Endodermal cell (in vitro differentiated cells): ENCODE data around the gene HS6ST3. TPM values are rescaled to one million over a fixed set of nuclear protein-coding genes. Genes with fewer than 3 reads are reported as not detected.

ENCODE experiments used
- DNase-seq: peaks from one replicate; pipeline ENCODE4 v3.0.0-alpha.2; 2017
- H3K27ac ChIP-seq: 2 replicates; pipeline ENCODE4 v1.5.1; 2013; ENCODE audit warnings: mild to moderate bottlenecking, low read depth, low read length, moderate library complexity
- H3K27me3 ChIP-seq: 2 replicates; pipeline ENCODE4 v1.6.1; 2013; ENCODE audit warnings: mild to moderate bottlenecking, low read length, moderate library complexity; ENCODE audit not compliant: insufficient read depth, control insufficient read depth, poor library complexity, severe bottlenecking
- H3K36me3 ChIP-seq: 2 replicates; pipeline ENCODE4 v1.7.0; 2013; ENCODE audit warnings: mild to moderate bottlenecking, low read length, moderate library complexity; ENCODE audit not compliant: control insufficient read depth, insufficient read depth
- H3K4me1 ChIP-seq: one replicate; pipeline ENCODE4 v1.7.0; 2013; ENCODE audit warnings: low read length; ENCODE audit not compliant: control insufficient read depth, insufficient read depth
- H3K4me3 ChIP-seq: 2 replicates; pipeline ENCODE4 v1.5.1; 2013; ENCODE audit warnings: mild to moderate bottlenecking, low read length, moderate library complexity
- H3K9ac ChIP-seq: 2 replicates; pipeline ENCODE4 v1.6.1; 2013; ENCODE audit warnings: mild to moderate bottlenecking, low read length, moderate library complexity; ENCODE audit not compliant: poor library complexity, severe bottlenecking; ENCODE audit errors: extremely low read depth
- H3K9me3 ChIP-seq: 2 replicates; pipeline ENCODE4 v1.6.1; 2013; ENCODE audit warnings: mild to moderate bottlenecking, low read length, moderate library complexity; ENCODE audit not compliant: control insufficient read depth
- H3K27ac Mint-ChIP-seq: 2 replicates; pipeline ENCODE4 v1.8.0; 2020; ENCODE audit warnings: mixed read lengths
- H3K27me3 Mint-ChIP-seq: 2 replicates; pipeline ENCODE4 v1.8.0; 2021; ENCODE audit warnings: mild to moderate bottlenecking, mixed read lengths; ENCODE audit not compliant: insufficient read depth
- H3K36me3 Mint-ChIP-seq: 2 replicates; pipeline ENCODE4 v1.8.0; 2020; ENCODE audit warnings: low read depth, mixed read lengths
- H3K4me1 Mint-ChIP-seq: 2 replicates; pipeline ENCODE4 v1.8.0; 2020; ENCODE audit warnings: mixed read lengths
- H3K4me3 Mint-ChIP-seq: 2 replicates; pipeline ENCODE4 v1.8.0; 2020; ENCODE audit warnings: mild to moderate bottlenecking, moderate library complexity, mixed read lengths
- H3K9me3 Mint-ChIP-seq: 2 replicates; pipeline ENCODE4 v1.8.0; 2020; ENCODE audit warnings: mild to moderate bottlenecking, mixed read lengths
- WGBS, 2 experiments: methylation state at CpG; one replicate each; pipeline versions ENCODE4 v1.1.5 to v1.1.7; 2013; ENCODE audit warnings: missing lambda C conversion rate in 2 of 2, mixed read lengths in 1 of 2; ENCODE audit not compliant: insufficient coverage in 1 of 2, insufficient read length in 1 of 2; 5-methylcytosine and 5-hydroxymethylcytosine counted together
- total RNA-seq, 2 donors: library from RNA; stranded (reverse); fragmentation: NEBNext Ultra II Directional in 1 of 2; extraction: Animal tissue kit (Norgen Biotek cat#: 25700) in 1 of 2; gene quantifications; 2 replicates in 1 of 2; 3 replicates in 1 of 2; pipeline ENCODE4 v1.2.1, GENCODE V29; 2021
- TF ChIP-seq, protein P1 (sequence below): fragments of 200-600 bp; sonication (generic); conservative IDR thresholded peaks from 2 replicates; pipeline ENCODE4 v1.5.0; 2021; ENCODE audit warnings: antibody characterized with exemption, mild to moderate bottlenecking

Gene HS6ST3
- total RNA-seq, 2 donors from 2014 or later, result 0.84 to 1.1 TPM

DNA sequence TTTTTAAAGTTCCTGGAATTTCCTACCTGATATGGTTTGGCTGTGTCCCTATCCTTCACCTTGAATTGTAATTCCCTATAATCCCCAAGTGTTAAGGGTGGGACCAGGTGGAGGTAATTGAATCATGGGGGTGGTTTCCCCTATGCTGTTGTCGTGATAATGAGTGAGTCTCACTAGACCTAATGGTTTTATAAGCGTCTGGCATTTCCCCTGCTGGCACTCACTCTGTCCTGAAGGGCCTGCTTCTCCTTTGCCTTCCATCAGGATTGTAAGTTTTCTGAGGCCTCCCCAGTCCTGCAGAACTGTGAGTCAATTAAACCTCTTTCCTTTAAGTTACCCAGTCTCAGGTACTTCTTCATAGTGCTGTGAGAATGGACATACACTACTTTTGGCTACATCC lies 298.7 kb downstream of the HS6ST3 start:
- Histone ChIP-seq H3K9ac (no peak overlapping the region), H3K4me3 (no peak overlapping the region), H3K36me3 (no peaks in the 10 kb centered on the region), H3K9me3 (no peaks in the 10 kb centered on the region), H3K4me1 (no peaks in the 10 kb centered on the region), H3K27ac (no peak overlapping the region), H3K27me3 (no peaks in the 10 kb centered on the region)
- WGBS, 2 experiments, result 19 to 67% methylated on average over 1 to 2 of the region's 2 CpGs
- TF ChIP-seq, protein P1, sequence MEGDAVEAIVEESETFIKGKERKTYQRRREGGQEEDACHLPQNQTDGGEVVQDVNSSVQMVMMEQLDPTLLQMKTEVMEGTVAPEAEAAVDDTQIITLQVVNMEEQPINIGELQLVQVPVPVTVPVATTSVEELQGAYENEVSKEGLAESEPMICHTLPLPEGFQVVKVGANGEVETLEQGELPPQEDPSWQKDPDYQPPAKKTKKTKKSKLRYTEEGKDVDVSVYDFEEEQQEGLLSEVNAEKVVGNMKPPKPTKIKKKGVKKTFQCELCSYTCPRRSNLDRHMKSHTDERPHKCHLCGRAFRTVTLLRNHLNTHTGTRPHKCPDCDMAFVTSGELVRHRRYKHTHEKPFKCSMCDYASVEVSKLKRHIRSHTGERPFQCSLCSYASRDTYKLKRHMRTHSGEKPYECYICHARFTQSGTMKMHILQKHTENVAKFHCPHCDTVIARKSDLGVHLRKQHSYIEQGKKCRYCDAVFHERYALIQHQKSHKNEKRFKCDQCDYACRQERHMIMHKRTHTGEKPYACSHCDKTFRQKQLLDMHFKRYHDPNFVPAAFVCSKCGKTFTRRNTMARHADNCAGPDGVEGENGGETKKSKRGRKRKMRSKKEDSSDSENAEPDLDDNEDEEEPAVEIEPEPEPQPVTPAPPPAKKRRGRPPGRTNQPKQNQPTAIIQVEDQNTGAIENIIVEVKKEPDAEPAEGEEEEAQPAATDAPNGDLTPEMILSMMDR, result peak; percentile 16
- H3K27me3 Mint-ChIP-seq, result no peaks in the 10 kb centered on the region
- H3K27ac Mint-ChIP-seq, result peak overlapping the region; percentile 53
- DNase-seq, result peak; percentile 75
- peaks cover 2% of the 10 kb centered on the region for H3K36me3 Mint-ChIP-seq
- H3K9me3 Mint-ChIP-seq, result peaks cover 3% of the 10 kb centered on the region
- H3K4me1 Mint-ChIP-seq, result peaks cover 9% of the 10 kb centered on the region
- H3K4me3 Mint-ChIP-seq, result peak overlapping the region; percentile 22

DNA sequence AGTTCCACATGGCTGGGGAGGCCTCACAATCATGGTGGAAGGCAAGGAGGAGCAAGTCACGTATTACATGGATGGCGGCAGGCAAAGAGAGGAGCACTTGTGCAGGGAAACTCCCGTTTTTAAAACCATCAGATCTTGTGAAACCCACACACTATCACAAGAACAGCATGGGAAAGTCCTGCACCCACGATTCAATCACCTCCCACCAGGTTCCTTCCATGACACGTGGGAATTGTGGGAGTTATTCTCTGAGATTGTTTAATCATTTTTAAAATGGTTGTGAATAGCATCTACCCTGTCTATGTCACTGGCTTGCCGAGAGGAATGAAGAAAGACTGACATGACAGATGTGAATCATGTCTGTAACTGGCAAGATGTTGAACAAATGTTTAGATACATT lies 301.7 kb downstream of the HS6ST3 start:
- DNase-seq, result no peak
- H3K27me3 ChIP-seq, result no peaks in the 10 kb centered on the region
- H3K36me3 ChIP-seq, result no peaks in the 10 kb centered on the region
- no peak overlapping the region for H3K27ac ChIP-seq
- Mint-ChIP-seq H3K27ac (no peak overlapping the region), H3K4me3 (no peak overlapping the region), H3K4me1 (peaks cover 21% of the 10 kb centered on the region), H3K27me3 (no peaks in the 10 kb centered on the region), H3K36me3 (peaks cover 2% of the 10 kb centered on the region), H3K9me3 (peaks cover 3% of the 10 kb centered on the region)
- 87 to 95% methylated on average over 3 to 6 of the region's 6 CpGs for WGBS, 2 experiments
- TF ChIP-seq, protein P1, result no peak
- H3K4me1 ChIP-seq, result peaks cover 4% of the 10 kb centered on the region
- H3K9ac ChIP-seq, result no peak overlapping the region
- no peaks in the 10 kb centered on the region for H3K9me3 ChIP-seq
- no peak overlapping the region for H3K4me3 ChIP-seq

DNA sequence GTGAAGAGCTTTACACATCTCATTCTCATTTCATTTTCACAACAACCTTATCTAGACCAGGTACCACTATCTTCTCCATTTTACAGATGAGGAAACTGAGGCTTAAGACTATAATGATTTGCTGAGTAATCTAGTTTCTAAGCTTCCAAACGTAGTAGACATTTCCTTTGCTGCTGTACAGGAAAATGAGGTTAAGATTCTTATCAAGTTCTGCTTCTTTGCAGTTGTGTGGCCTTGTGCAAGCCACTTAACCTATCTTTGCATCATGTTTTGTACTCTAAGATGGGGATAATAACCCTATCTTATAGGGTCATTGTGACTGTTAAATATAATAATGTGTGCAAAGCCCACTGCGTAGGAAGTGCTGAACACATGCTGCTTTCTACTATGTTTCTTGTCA lies 307.9 kb downstream of the HS6ST3 start:
- no peak overlapping the region for H3K27ac ChIP-seq
- no peak overlapping the region for H3K4me3 ChIP-seq
- H3K27me3 ChIP-seq, result no peaks in the 10 kb centered on the region
- Mint-ChIP-seq H3K27ac (no peak overlapping the region), H3K9me3 (no peaks in the 10 kb centered on the region), H3K4me3 (no peak overlapping the region), H3K36me3 (no peaks in the 10 kb centered on the region), H3K4me1 (peaks cover 22% of the 10 kb centered on the region), H3K27me3 (no peaks in the 10 kb centered on the region)
- no peaks in the 10 kb centered on the region for H3K36me3 ChIP-seq
- no peak overlapping the region for H3K9ac ChIP-seq
- whole genome bisulfite sequencing, 2 experiments, result 93 to 100% methylated on average over 2 of the region's 2 CpGs
- H3K9me3 ChIP-seq, result no peaks in the 10 kb centered on the region
- DNase-seq, result no peak
- peaks cover 4% of the 10 kb centered on the region for H3K4me1 ChIP-seq
- TF ChIP-seq, protein P1, result no peak
